IPS-18a (cell line): ENCODE measurements around the gene THRB.

Experiments used
- H3K27ac ChIP-seq: one replicate; pipeline ENCODE4 v1.5.1; 2013; ENCODE audit warnings: low read length
- H3K27me3 ChIP-seq: one replicate; pipeline ENCODE4 v1.6.1; 2013; ENCODE audit warnings: mild to moderate bottlenecking, low read length; ENCODE audit not compliant: control insufficient read depth, insufficient read depth
- H3K36me3 ChIP-seq: one replicate; pipeline ENCODE4 v1.6.1; 2013; ENCODE audit warnings: low read depth, low read length; ENCODE audit not compliant: control insufficient read depth
- H3K4me1 ChIP-seq: one replicate; pipeline ENCODE4 v1.6.1; 2013; ENCODE audit warnings: low read depth, low read length; ENCODE audit not compliant: control insufficient read depth
- H3K4me3 ChIP-seq: one replicate; pipeline ENCODE4 v1.5.1; 2013; ENCODE audit warnings: low read length
- H3K9ac ChIP-seq: one replicate; pipeline ENCODE4 v1.6.1; 2013; ENCODE audit warnings: mild to moderate bottlenecking, low read length, moderate library complexity
- H3K9me3 ChIP-seq: one replicate; pipeline ENCODE4 v1.6.1; 2013; ENCODE audit warnings: low read depth, low read length; ENCODE audit not compliant: control insufficient read depth

Gene THRB

GRCh38 chr3:24336101-24336500, 158.5 kb downstream of the THRB start:
- H3K9me3 ChIP-seq: no peaks in the 10 kb centered on the region
- no peaks in the 10 kb centered on the region for H3K27me3 ChIP-seq
- H3K9ac ChIP-seq: no peak overlapping the region
- H3K27ac ChIP-seq: no peak overlapping the region
- H3K4me3 ChIP-seq: no peak overlapping the region
- no peaks in the 10 kb centered on the region for H3K36me3 ChIP-seq
- no peaks in the 10 kb centered on the region for H3K4me1 ChIP-seq

GRCh38 chr3:24332092-24332491, 162.6 kb downstream of the THRB start:
- Histone ChIP-seq H3K4me1 (no peaks in the 10 kb centered on the region), H3K9me3 (no peaks in the 10 kb centered on the region), H3K9ac (no peak overlapping the region), H3K27ac (no peak overlapping the region), H3K36me3 (no peaks in the 10 kb centered on the region), H3K27me3 (no peaks in the 10 kb centered on the region), H3K4me3 (no peak overlapping the region)

GRCh38 chr3:24323272-24323671, 171.4 kb downstream of the THRB start:
- H3K27me3 ChIP-seq: no peaks in the 10 kb centered on the region
- no peaks in the 10 kb centered on the region for H3K9me3 ChIP-seq
- no peak overlapping the region for H3K27ac ChIP-seq
- H3K4me1 ChIP-seq: no peaks in the 10 kb centered on the region
- no peak overlapping the region for H3K4me3 ChIP-seq
- no peak overlapping the region for H3K9ac ChIP-seq
- H3K36me3 ChIP-seq: no peaks in the 10 kb centered on the region

- Histone ChIP-seq H3K4me1 (no peaks in the 10 kb centered on the region), H3K27me3 (no peaks in the 10 kb centered on the region), H3K27ac (no peak overlapping the region), H3K9ac (no peak overlapping the region), H3K4me3 (no peak overlapping the region), H3K36me3 (no peaks in the 10 kb centered on the region), H3K9me3 (no peaks in the 10 kb centered on the region)
Measured at GRCh38 chr3:24320601-24321000, 174.0 kb downstream of the THRB start.

GRCh38 chr3:24318677-24319287, 175.9 kb downstream of the THRB start:
- Histone ChIP-seq H3K36me3 (no peaks in the 10 kb centered on the region), H3K9me3 (no peaks in the 10 kb centered on the region), H3K27ac (no peak overlapping the region), H3K9ac (no peak overlapping the region), H3K27me3 (no peaks in the 10 kb centered on the region), H3K4me1 (no peaks in the 10 kb centered on the region), H3K4me3 (no peak overlapping the region)

GRCh38 chr3:24316887-24317383, 177.7 kb downstream of the THRB start:
- Histone ChIP-seq H3K4me1 (no peaks in the 10 kb centered on the region), H3K9me3 (no peaks in the 10 kb centered on the region), H3K27ac (no peak overlapping the region), H3K36me3 (no peaks in the 10 kb centered on the region), H3K4me3 (no peak overlapping the region), H3K9ac (no peak overlapping the region), H3K27me3 (no peaks in the 10 kb centered on the region)

GRCh38 chr3:24315971-24316370, 178.7 kb downstream of the THRB start:
- no peak overlapping the region for H3K4me3 ChIP-seq
- H3K36me3 ChIP-seq: no peaks in the 10 kb centered on the region
- H3K27me3 ChIP-seq: no peaks in the 10 kb centered on the region
- H3K27ac ChIP-seq: no peak overlapping the region
- no peaks in the 10 kb centered on the region for H3K4me1 ChIP-seq
- H3K9me3 ChIP-seq: no peaks in the 10 kb centered on the region
- no peak overlapping the region for H3K9ac ChIP-seq

- H3K4me1 ChIP-seq: no peaks in the 10 kb centered on the region
- no peaks in the 10 kb centered on the region for H3K27me3 ChIP-seq
- no peaks in the 10 kb centered on the region for H3K9me3 ChIP-seq
- no peak overlapping the region for H3K27ac ChIP-seq
- H3K9ac ChIP-seq: no peak overlapping the region
- no peaks in the 10 kb centered on the region for H3K36me3 ChIP-seq
- H3K4me3 ChIP-seq: no peak overlapping the region
Measured at GRCh38 chr3:24315356-24315755, 179.3 kb downstream of the THRB start.

GRCh38 chr3:24311881-24312280, 182.8 kb downstream of the THRB start:
- Histone ChIP-seq H3K27me3 (no peaks in the 10 kb centered on the region), H3K27ac (no peak overlapping the region), H3K9me3 (no peaks in the 10 kb centered on the region), H3K4me3 (no peak overlapping the region), H3K36me3 (no peaks in the 10 kb centered on the region), H3K9ac (no peak overlapping the region), H3K4me1 (no peaks in the 10 kb centered on the region)

GRCh38 chr3:24310887-24311286, 183.8 kb downstream of the THRB start:
- H3K36me3 ChIP-seq: no peaks in the 10 kb centered on the region
- H3K4me3 ChIP-seq: no peak overlapping the region
- H3K9me3 ChIP-seq: no peaks in the 10 kb centered on the region
- no peak overlapping the region for H3K27ac ChIP-seq
- no peak overlapping the region for H3K9ac ChIP-seq
- H3K27me3 ChIP-seq: no peaks in the 10 kb centered on the region
- H3K4me1 ChIP-seq: peaks cover 5% of the 10 kb centered on the region

GRCh38 chr3:24306518-24306917, 188.1 kb downstream of the THRB start:
- no peak overlapping the region for H3K9ac ChIP-seq
- H3K36me3 ChIP-seq: no peaks in the 10 kb centered on the region
- peaks cover 9% of the 10 kb centered on the region for H3K4me1 ChIP-seq
- no peak overlapping the region for H3K4me3 ChIP-seq
- H3K27ac ChIP-seq: no peak overlapping the region
- no peaks in the 10 kb centered on the region for H3K9me3 ChIP-seq
- no peaks in the 10 kb centered on the region for H3K27me3 ChIP-seq

- Histone ChIP-seq H3K9ac (no peak overlapping the region), H3K4me1 (peaks cover 9% of the 10 kb centered on the region), H3K27me3 (no peaks in the 10 kb centered on the region), H3K36me3 (no peaks in the 10 kb centered on the region), H3K9me3 (no peaks in the 10 kb centered on the region), H3K4me3 (no peak overlapping the region), H3K27ac (no peak overlapping the region)
Measured at GRCh38 chr3:24305795-24306467, 188.7 kb downstream of the THRB start.
